ENCODE data around the gene ARNT2.

DNA sequence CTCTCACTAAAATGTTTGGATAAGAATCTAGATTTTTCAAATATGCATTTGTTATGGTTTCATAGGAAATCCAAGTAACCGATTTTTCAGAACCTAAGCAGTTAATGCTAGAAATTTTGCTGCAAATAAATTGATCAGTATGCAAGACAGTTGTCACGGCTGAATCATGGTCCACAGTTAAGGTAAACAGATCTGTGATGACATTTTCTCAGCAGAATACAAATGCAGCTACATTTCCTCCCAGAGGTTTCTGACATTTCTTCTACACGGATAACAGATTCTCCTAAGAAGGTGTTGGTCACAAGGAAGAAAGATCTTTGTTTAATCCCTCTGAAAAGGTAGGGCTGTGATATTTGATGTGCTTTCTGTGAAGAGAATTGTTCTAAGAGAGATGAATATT lies 36.9 kb downstream of the ARNT2 start:
- TF ChIP-seq POLR2A (IDR thresholded peaks at IDR 0.05) (no peak), CTCF (IDR thresholded peaks at IDR 0.05) (no peak)
